A549 (cell line): ENCODE data around the gene KRT222. TPM values are rescaled to one million over a fixed set of nuclear protein-coding genes. Genes with fewer than 3 reads are reported as not detected.
A peak's percentile ranks its signal among the peaks of the same experiment; 100 is the strongest.

Experiments used
- ATAC-seq, 2 experiments: fragments of 200-7000 bp in 1 of 2; fragments of >200 bp in 1 of 2; cut with Nextera tagmentation in 1 of 2; cut with Tn5 transposase in 1 of 2; 3 replicates each; pipeline versions ENCODE4 v1.8.0 to v1.9.1; 2018 to 2020; ENCODE audit warnings: mild to moderate bottlenecking in 1 of 2, moderate library complexity in 1 of 2
- CTCF ChIA-PET: fragments of 300-600 bp; sonication (Branson Sonifier 250); formaldehyde crosslinking; extraction: SDS; loops from one replicate; lab custom pipeline; 2021; ENCODE audit warnings: antibody characterized with exemption, inconsistent platforms; lab: Yijun Ruan, JAX
- POLR2A ChIA-PET: fragments of 350-600 bp; formaldehyde crosslinking; extraction: SDS; loops from one replicate; lab custom pipeline; 2021; ENCODE audit warnings: antibody characterized with exemption, inconsistent platforms; lab: Yijun Ruan, JAX
- DNase-seq, 2 experiments: peaks; one replicate each; pipeline versions ENCODE4 v3.0.0 to v3.0.0-alpha.2; 2011 to 2016; ENCODE audit warnings: low read depth in 1 of 2, low spot score in 1 of 2
- FAIRE-seq: peaks from 2 replicates; lab custom pipeline; 2011; peaks lifted over from hg19 to GRCh38; lab: Jason Lieb, UNC
- H3K27ac ChIP-seq, 2 experiments: fragments of >200 bp; sonication (Bioruptor Twin); formaldehyde crosslinking; 3 replicates each; pipeline ENCODE4 v1.5.1; 2016 to 2017
- H3K4me1 ChIP-seq: fragments of >200 bp; sonication (Bioruptor Twin); formaldehyde crosslinking; 3 replicates; pipeline ENCODE4 v1.6.1; 2016
- H3K4me2 ChIP-seq: fragments of >200 bp; sonication (Bioruptor Twin); formaldehyde crosslinking; 3 replicates; pipeline ENCODE4 v1.6.1; 2016
- H3K4me3 ChIP-seq: fragments of >200 bp; sonication (Bioruptor Twin); formaldehyde crosslinking; 3 replicates; pipeline ENCODE4 v1.5.1; 2016
- H3K9me3 ChIP-seq: fragments of >200 bp; sonication (Bioruptor Twin); formaldehyde crosslinking; 3 replicates; pipeline ENCODE4 v1.6.1; 2016
- BCL3 ChIP-seq: fragments of >200 bp; sonication (Bioruptor Twin); formaldehyde crosslinking; IDR thresholded peaks from 3 replicates; pipeline ENCODE4 v1.6.1; 2016
- BHLHE40 ChIP-seq: IDR thresholded peaks from 2 replicates; pipeline ENCODE4 v1.6.1; 2012; ENCODE audit warnings: low read depth, low read length, inconsistent platforms
- CBX2 ChIP-seq: fragments of 200-600 bp; sonication (generic); IDR thresholded peaks from 2 replicates; pipeline ENCODE4 v1.6.1; 2016; ENCODE audit warnings: low read depth, mild to moderate bottlenecking, borderline replicate concordance
- CTCF ChIP-seq: fragments of >200 bp; sonication (Bioruptor Twin); formaldehyde crosslinking; IDR thresholded peaks from 3 replicates; pipeline ENCODE4 v1.5.1; 2016
- EP300 ChIP-seq, 2 experiments: fragments of >200 bp; sonication (Bioruptor Twin); formaldehyde crosslinking; IDR thresholded peaks; 2 replicates in 1 of 2; 3 replicates in 1 of 2; pipeline ENCODE4 v1.6.1; 2016 to 2017
- FOSB ChIP-seq: fragments of 250-450 bp; sonication (Bioruptor Pico); IDR thresholded peaks from 2 replicates; pipeline ENCODE4 v1.5.0; 2020; ENCODE audit warnings: mild to moderate bottlenecking, moderate library complexity
- FOSL2 ChIP-seq, 2 experiments: fragments of 450-650 bp in 1 of 2; fragments of >200 bp in 1 of 2; sonication (Bioruptor Twin) in 1 of 2; formaldehyde crosslinking; IDR thresholded peaks; 2 replicates each; pipeline versions ENCODE4 v1.5.0 to v1.6.1; 2016 to 2020; ENCODE audit warnings: mild to moderate bottlenecking in 1 of 2, moderate library complexity in 1 of 2
- FOXS1 ChIP-seq: fragments of 250-450 bp; sonication (Bioruptor Pico); IDR thresholded peaks from 2 replicates; pipeline ENCODE4 v1.5.0; 2020; ENCODE audit warnings: mild to moderate bottlenecking, moderate library complexity
- GATA3 ChIP-seq: IDR thresholded peaks from 2 replicates; pipeline ENCODE4 v1.6.1; 2012; ENCODE audit warnings: borderline replicate concordance
- HOXA7 ChIP-seq: fragments of 250-450 bp; sonication (Bioruptor Pico); IDR thresholded peaks from 2 replicates; pipeline ENCODE4 v1.5.0; 2020; ENCODE audit warnings: mild to moderate bottlenecking, moderate library complexity
- HOXB13 ChIP-seq: fragments of 250-450 bp; sonication (Bioruptor Pico); IDR thresholded peaks from 2 replicates; pipeline ENCODE4 v1.5.0; 2020; ENCODE audit warnings: low read depth, mild to moderate bottlenecking, moderate library complexity
- JUN ChIP-seq, 2 experiments: fragments of >200 bp; sonication (Bioruptor Twin); formaldehyde crosslinking; IDR thresholded peaks; 2 replicates in 1 of 2; 3 replicates in 1 of 2; pipeline ENCODE4 v1.6.1; 2016 to 2017
- JUNB ChIP-seq: fragments of >200 bp; sonication (Bioruptor Twin); formaldehyde crosslinking; IDR thresholded peaks from 2 replicates; pipeline ENCODE4 v1.6.1; 2016
- KDM1A ChIP-seq: fragments of 200-600 bp; sonication (generic); IDR thresholded peaks from 2 replicates; pipeline ENCODE4 v1.6.1; 2016; ENCODE audit warnings: low read depth, mild to moderate bottlenecking
- MAFK ChIP-seq: fragments of 450-650 bp; IDR thresholded peaks from 2 replicates; pipeline ENCODE4 v1.6.1; 2014; ENCODE audit not compliant: partially characterized antibody
- MAX ChIP-seq: IDR thresholded peaks from 2 replicates; pipeline ENCODE4 v1.6.1; 2012
- MYC ChIP-seq: IDR thresholded peaks from 2 replicates; pipeline ENCODE4 v1.6.1; 2012; ENCODE audit warnings: mild to moderate bottlenecking, inconsistent platforms, low read length, improper control_type of control experiment, borderline replicate concordance
- NFE2L2 ChIP-seq: fragments of 150-350 bp; conservative IDR thresholded peaks from 2 replicates; pipeline ENCODE4 v1.6.1; 2014; ENCODE audit warnings: low read length
- NR3C1 ChIP-seq: fragments of >200 bp; sonication (Bioruptor Twin); formaldehyde crosslinking; IDR thresholded peaks from 3 replicates; pipeline ENCODE4 v1.6.1; 2017
- POLR2A ChIP-seq: IDR thresholded peaks from 2 replicates; pipeline ENCODE4 v1.6.1; 2012; ENCODE audit warnings: mild to moderate bottlenecking, low read length
- POLR2AphosphoS2 ChIP-seq: conservative IDR thresholded peaks from 2 replicates; pipeline ENCODE4 v1.6.1; 2012; ENCODE audit warnings: low read length, improper control_type of control experiment, inconsistent platforms
- SMC3 ChIP-seq: fragments of >200 bp; sonication (Bioruptor Twin); formaldehyde crosslinking; IDR thresholded peaks from 3 replicates; pipeline ENCODE4 v1.6.1; 2018; ENCODE audit warnings: inconsistent platforms
- SREBF2 ChIP-seq: fragments of 450-650 bp; IDR thresholded peaks from 2 replicates; pipeline ENCODE4 v1.6.1; 2014; ENCODE audit warnings: mild to moderate bottlenecking, moderate library complexity
- TP53 ChIP-seq: fragments of 250-450 bp; sonication (Bioruptor Pico); IDR thresholded peaks from 2 replicates; pipeline ENCODE4 v1.5.0; 2021; ENCODE audit warnings: mild to moderate bottlenecking, moderate library complexity
- ZC3H11A ChIP-seq: fragments of 450-650 bp; IDR thresholded peaks from 2 replicates; pipeline ENCODE4 v1.6.1; 2014; ENCODE audit warnings: antibody characterized with exemption, mild to moderate bottlenecking
- WGBS: methylation state at CpG from one replicate; pipeline ENCODE4 v1.1.6; 2017; ENCODE audit errors: missing lambda C conversion rate; 5-methylcytosine and 5-hydroxymethylcytosine counted together
- polyA plus RNA-seq, 4 experiments: library from polyadenylated mRNA; depleted of rRNA in 3 of 4; stranded (reverse); fragments of >200 nt; fragmentation: RNase III in 1 of 4; extraction: RNeasy Plus Mini Kit Qiagen cat#74134 plus additional on column Dnase treatment in 1 of 4; gene quantifications; 2 replicates in 3 of 4; 3 replicates in 1 of 4; pipeline ENCODE4 v1.2.3, GENCODE V29; 2011 to 2017

KRT222 gene
- polyA plus RNA-seq, 2 of the 4 experiments (the other 2 are of a cell fraction): 1.8 TPM

GRCh38 chr17:40629842-40630241, 35.1 kb downstream of the KRT222 start:
- ChIA-PET CTCF (interaction anchor here (0.7 to 20.0 kb wide), 6 partner anchors 15 to 1036 kb away, joined by 3 to 304 read pairs (median 5); no protein-coding TSS in a partner anchor), POLR2A (interaction anchor here (0.8 kb wide), 1 partner anchor 189 kb away, joined by 3 read pairs; no protein-coding TSS in a partner anchor)
- WGBS: 49% methylated on average over 2 of the region's 2 CpGs
- no peaks in the 10 kb centered on the region for H3K9me3 ChIP-seq
- no peak for DNase-seq
- no peak overlapping the region for H3K4me2 ChIP-seq
- H3K4me3 ChIP-seq: no peak overlapping the region
- H3K4me1 ChIP-seq: no peaks in the 10 kb centered on the region
- H3K27ac ChIP-seq: no peak overlapping the region
- TF ChIP-seq SMC3: no peak
- TF ChIP-seq EP300 (IDR thresholded peaks at IDR 0.05): no peak
- TF ChIP-seq POLR2AphosphoS2: no peak
- no peak for TF ChIP-seq SREBF2
- no peak for TF ChIP-seq FOSB (CRISPR knock-in tag)
- TF ChIP-seq MAFK: no peak
- TF ChIP-seq CTCF: no peak
- no peak for TF ChIP-seq NR3C1
- TF ChIP-seq JUN (IDR thresholded peaks at IDR 0.05): no peak
- no peak for TF ChIP-seq BHLHE40
- TF ChIP-seq KDM1A: no peak
- TF ChIP-seq JUNB: no peak
- TF ChIP-seq, all 56 proteins: peak for 0
- ATAC-seq: no peak
- FAIRE-seq: peak; percentile 72

GRCh38 chr17:40625311-40625710, 39.7 kb downstream of the KRT222 start:
- POLR2A ChIA-PET: interaction anchor here (0.5 to 1.3 kb wide), 4 partner anchors 10 to 1555 kb away, joined by 3 to 4 read pairs (median 3); partner anchors contain the start of gene SMARCE1
- no peaks in the 10 kb centered on the region for H3K9me3 ChIP-seq
- FAIRE-seq: no peak

More at GRCh38 chr17:40625311-40625710, 39.7 kb downstream of the KRT222 start:
- H3K4me2 ChIP-seq: no peak overlapping the region
- DNase-seq (no peak), ATAC-seq (no peak)
- CTCF ChIA-PET: interaction anchor here (0.6 to 20.0 kb wide), 15 partner anchors 8 to 1041 kb away, joined by 3 to 304 read pairs (median 4); partner anchors contain the start of gene KRT24
- WGBS: 72% methylated on average over 5 of the region's 5 CpGs
- TF ChIP-seq CBX2 (no peak), ZC3H11A (no peak), HOXB13 (CRISPR knock-in tag) (no peak), JUNB (no peak), POLR2A (no peak), NFE2L2 (no peak), MAX (no peak), BCL3 (no peak), SMC3 (no peak), GATA3 (no peak), TP53 (CRISPR knock-in tag) (no peak), FOXS1 (CRISPR knock-in tag) (no peak), HOXA7 (no peak), MYC (no peak), FOSL2 (IDR thresholded peaks at IDR 0.05) (no peak), FOSL2 (CRISPR knock-in tag; IDR thresholded peaks at IDR 0.05) (no peak)
- H3K4me3 ChIP-seq: no peak overlapping the region
- no peak overlapping the region for H3K27ac ChIP-seq
- no peaks in the 10 kb centered on the region for H3K4me1 ChIP-seq
